OCI-LY3 (cell line): Measurements from ENCODE around the gene COL1A2.

Source experiments
- H2AFZ ChIP-seq: fragments of 200-600, 300-600 bp; shearing (Covaris generic); 2 replicates; pipeline ENCODE4 v1.6.0; 2014; ENCODE audit warnings: antibody characterized with exemption, low read depth, low read length
- H3K27ac ChIP-seq: fragments of 200-600, 300-600 bp; sonication (generic); 2 replicates; pipeline ENCODE4 v1.5.1; 2014; ENCODE audit warnings: mild to moderate bottlenecking, low read length, moderate library complexity, mixed read lengths
- H3K27me3 ChIP-seq: fragments of 200-600, 300-600 bp; sonication (generic); 2 replicates; pipeline ENCODE4 v1.6.1; 2014; ENCODE audit warnings: low read depth, low read length, mixed read lengths
- H3K36me3 ChIP-seq: fragments of 200-600, 300-600 bp; sonication (generic); replicated peaks from 2 replicates; pipeline ENCODE3; 2014; ENCODE audit warnings: low read depth, low read length, mixed read lengths
- H3K4me1 ChIP-seq: fragments of 300-600, 200-600 bp; sonication (generic); 2 replicates; pipeline ENCODE4 v1.6.1; 2014; ENCODE audit warnings: low read length, mixed read lengths
- H3K4me2 ChIP-seq: fragments of 200-600, 300-600 bp; sonication (generic); 2 replicates; pipeline ENCODE4 v1.6.1; 2014; ENCODE audit warnings: low read length, mixed read lengths
- H3K4me3 ChIP-seq: fragments of 300-600, 200-600 bp; sonication (generic); 2 replicates; pipeline ENCODE4 v1.5.1; 2014; ENCODE audit warnings: antibody characterized with exemption, mild to moderate bottlenecking, low read length, moderate library complexity
- H3K79me2 ChIP-seq: fragments of 300-600, 200-600 bp; shearing (Covaris generic); 2 replicates; pipeline ENCODE4 v1.6.1; 2014; ENCODE audit warnings: mild to moderate bottlenecking, low read length, mixed read lengths
- H3K9ac ChIP-seq: fragments of 300-600, 200-600 bp; shearing (Covaris generic); 2 replicates; pipeline ENCODE4 v1.6.0; 2014; ENCODE audit warnings: mild to moderate bottlenecking, low read length, moderate library complexity
- H3K9me3 ChIP-seq: fragments of 200-600, 300-600 bp; shearing (Covaris generic); 2 replicates; pipeline ENCODE4 v1.6.1; 2014; ENCODE audit warnings: low read length, mixed read lengths; ENCODE audit not compliant: insufficient read depth
- H4K20me1 ChIP-seq: fragments of 200-600, 300-600 bp; sonication (generic); 2 replicates; pipeline ENCODE4 v1.6.1; 2016; ENCODE audit warnings: low read length, mixed read lengths; ENCODE audit not compliant: insufficient read depth
- CTCF ChIP-seq: fragments of 200-600, 300-600 bp; sonication (generic); IDR thresholded peaks from 2 replicates; pipeline ENCODE4 v1.5.1; 2014; ENCODE audit warnings: antibody characterized with exemption, low read length, low read depth
- EZH2phosphoT487 ChIP-seq: fragments of 200-600 bp; shearing (Covaris generic); IDR thresholded peaks from 2 replicates; pipeline ENCODE4 v1.6.1; 2018; ENCODE audit warnings: antibody characterized with exemption, mixed run types, low read depth

COL1A2 gene

GRCh38 chr7:94441138-94441537 is 46.4 kb downstream of the COL1A2 start:
- Histone ChIP-seq H2AFZ (no peak overlapping the region), H3K9me3 (no peaks in the 10 kb centered on the region), H4K20me1 (no peaks in the 10 kb centered on the region), H3K36me3 (no peaks in the 10 kb centered on the region), H3K4me3 (no peak overlapping the region), H3K79me2 (no peaks in the 10 kb centered on the region), H3K4me1 (peaks cover 8% of the 10 kb centered on the region), H3K27me3 (peaks cover 40% of the 10 kb centered on the region), H3K4me2 (peak overlapping the region; percentile 46), H3K27ac (no peak overlapping the region), H3K9ac (no peak overlapping the region)
- no peak for TF ChIP-seq EZH2phosphoT487
- TF ChIP-seq CTCF = no peak

- Histone ChIP-seq H3K4me2 (no peak overlapping the region), H3K4me1 (peaks cover 8% of the 10 kb centered on the region), H3K27ac (no peak overlapping the region), H3K27me3 (peaks cover 33% of the 10 kb centered on the region), H3K79me2 (no peaks in the 10 kb centered on the region), H3K9ac (no peak overlapping the region), H4K20me1 (no peaks in the 10 kb centered on the region), H2AFZ (no peak overlapping the region), H3K36me3 (no peaks in the 10 kb centered on the region), H3K4me3 (no peak overlapping the region), H3K9me3 (no peaks in the 10 kb centered on the region)
- no peak for TF ChIP-seq CTCF
- no peak for TF ChIP-seq EZH2phosphoT487
Measured at GRCh38 chr7:94442639-94443038, 47.9 kb downstream of the COL1A2 start.

GRCh38 chr7:94444813-94445212 is 50.1 kb downstream of the COL1A2 start:
- Histone ChIP-seq H4K20me1 (no peaks in the 10 kb centered on the region), H3K4me3 (no peak overlapping the region), H3K4me2 (no peak overlapping the region), H3K9me3 (no peaks in the 10 kb centered on the region), H2AFZ (no peak overlapping the region), H3K4me1 (peaks cover 11% of the 10 kb centered on the region), H3K36me3 (no peaks in the 10 kb centered on the region), H3K27me3 (peaks cover 22% of the 10 kb centered on the region), H3K79me2 (no peaks in the 10 kb centered on the region), H3K27ac (no peak overlapping the region), H3K9ac (no peak overlapping the region)
- TF ChIP-seq CTCF (no peak), EZH2phosphoT487 (no peak)

GRCh38 chr7:94445696-94446194 is 51.0 kb downstream of the COL1A2 start:
- Histone ChIP-seq H3K4me1 (peaks cover 6% of the 10 kb centered on the region), H2AFZ (no peak overlapping the region), H3K9ac (no peak overlapping the region), H3K36me3 (no peaks in the 10 kb centered on the region), H3K4me2 (peak overlapping the region; percentile 8; the same call in 1 of the 2 replicates), H3K4me3 (no peak overlapping the region), H3K27ac (no peak overlapping the region), H3K27me3 (peaks cover 22% of the 10 kb centered on the region), H3K9me3 (no peaks in the 10 kb centered on the region), H4K20me1 (no peaks in the 10 kb centered on the region), H3K79me2 (no peaks in the 10 kb centered on the region)
- TF ChIP-seq EZH2phosphoT487 (no peak), CTCF (no peak)
